ENCODE measurements around the gene NOSIP.
"Not testable (repeated sequence)": the region's sequence is repeated elsewhere in the genome, so short reads cannot be mapped to it uniquely, and the experiment has no call there.

NOSIP gene

GRCh38 chr19:49580264-49581006 lies at the start of gene NOSIP:
Gene NOSIP, minus strand, starts transcription at chr19:49580556. Its CDS starts 19,865 bp downstream, at chr19:49560691.
- peak; percentile 89 to 95 for DNase-seq

GRCh38 chr19:49629659-49630058 lies 49.3 kb upstream of the NOSIP start:
- no peak for DNase-seq

- no peak for DNase-seq
Measured at GRCh38 chr19:49626226-49626625, 45.9 kb upstream of the NOSIP start.

- no peak for DNase-seq
Measured at GRCh38 chr19:49624967-49625910, 44.9 kb upstream of the NOSIP start.

GRCh38 chr19:49617860-49618259 lies 37.5 kb upstream of the NOSIP start:
- DNase-seq = not testable (repeated sequence)

- no peak for DNase-seq
Measured at GRCh38 chr19:49616945-49617344, 36.6 kb upstream of the NOSIP start.

- DNase-seq = no peak
Measured at GRCh38 chr19:49616532-49616931, 36.2 kb upstream of the NOSIP start.

- no peak for DNase-seq
Measured at GRCh38 chr19:49615861-49616260, 35.5 kb upstream of the NOSIP start.

GRCh38 chr19:49614096-49614833 lies 33.9 kb upstream of the NOSIP start:
- DNase-seq = no peak

GRCh38 chr19:49613374-49613773 lies 33.0 kb upstream of the NOSIP start:
- no peak for DNase-seq

- DNase-seq = no peak
Measured at GRCh38 chr19:49609499-49610092, 29.2 kb upstream of the NOSIP start.

GRCh38 chr19:49605605-49606004 lies 25.2 kb upstream of the NOSIP start:
- DNase-seq = no peak

GRCh38 chr19:49602806-49603205 lies 22.4 kb upstream of the NOSIP start:
- no peak for DNase-seq

GRCh38 chr19:49601482-49602038 lies 21.2 kb upstream of the NOSIP start:
- no peak for DNase-seq

GRCh38 chr19:49599378-49600295 lies 19.3 kb upstream of the NOSIP start:
- DNase-seq = no peak

- DNase-seq = no peak
Measured at GRCh38 chr19:49597703-49597974, 17.3 kb upstream of the NOSIP start.

GRCh38 chr19:49596954-49597702 lies 16.8 kb upstream of the NOSIP start:
- DNase-seq = no peak

- no peak for DNase-seq
Measured at GRCh38 chr19:49596407-49596806, 16.1 kb upstream of the NOSIP start.

- DNase-seq = no peak
Measured at GRCh38 chr19:49595819-49596404, 15.6 kb upstream of the NOSIP start.
